Stimulated activated CD8-positive, alpha-beta memory T cell treated with anti-CD3 and anti-CD28 coated beads, Interleukin-2, amount 100 ng/mL, for 1 hour (primary cell): Measurements from ENCODE around the gene RYR2.

ENCODE experiments used
- DNase-seq, 2 donors: peaks; one replicate each; pipeline ENCODE4 v3.0.0-alpha.2; 2020; ENCODE audit warnings: low read depth in 2 of 2

Gene RYR2

GRCh38 chr1:237861944-237862343 lies 820.0 kb downstream of the RYR2 start:
- no peak for DNase-seq

GRCh38 chr1:237863234-237863633 lies 821.2 kb downstream of the RYR2 start:
- DNase-seq = no peak

- no peak for DNase-seq
Measured at GRCh38 chr1:237864338-237865244, 822.6 kb downstream of the RYR2 start.

- no peak for DNase-seq
Measured at GRCh38 chr1:237867380-237867888, 825.5 kb downstream of the RYR2 start.

- no peak for DNase-seq
Measured at GRCh38 chr1:237868817-237869600, 827.0 kb downstream of the RYR2 start.

GRCh38 chr1:237873487-237874211 lies 831.7 kb downstream of the RYR2 start:
- no peak for DNase-seq

GRCh38 chr1:237875291-237875690 lies 833.3 kb downstream of the RYR2 start:
- no peak for DNase-seq

GRCh38 chr1:237877631-237878030 lies 835.6 kb downstream of the RYR2 start:
- no peak for DNase-seq

- no peak for DNase-seq
Measured at GRCh38 chr1:237878406-237878805, 836.4 kb downstream of the RYR2 start.

GRCh38 chr1:237879195-237879594 lies 837.2 kb downstream of the RYR2 start:
- no peak for DNase-seq
